Hepatocyte (in vitro differentiated cells): ENCODE data around the gene KCND2. TPM values are rescaled to one million over a fixed set of nuclear protein-coding genes. Genes with fewer than 3 reads are reported as not detected.

Experiments
- DNase-seq: peaks from one replicate; pipeline ENCODE4 v3.0.0-alpha.2; 2016; ENCODE audit warnings: low spot score
- H2AFZ ChIP-seq: fragments of 200-600 bp; sonication (generic); 2 replicates; pipeline ENCODE4 v1.6.0; 2016; ENCODE audit warnings: antibody characterized with exemption, mild to moderate bottlenecking
- H3K27ac ChIP-seq: fragments of 200-600 bp; sonication (generic); 2 replicates; pipeline ENCODE4 v1.5.1; 2016; ENCODE audit warnings: mild to moderate bottlenecking
- H3K27me3 ChIP-seq: fragments of 200-600 bp; sonication (generic); 2 replicates; pipeline ENCODE4 v1.6.1; 2016
- H3K36me3 ChIP-seq: fragments of 200-600 bp; sonication (generic); replicated peaks from 2 replicates; pipeline ENCODE4 v1.5.1; 2016; ENCODE audit warnings: low read depth; ENCODE audit not compliant: insufficient read depth
- H3K4me1 ChIP-seq: fragments of 200-600 bp; sonication (generic); 2 replicates; pipeline ENCODE4 v1.5.1; 2016; ENCODE audit warnings: mild to moderate bottlenecking, moderate library complexity; ENCODE audit not compliant: insufficient read depth
- H3K4me2 ChIP-seq: fragments of 200-600 bp; sonication (generic); 2 replicates; pipeline ENCODE4 v1.6.0; 2016
- H3K4me3 ChIP-seq: fragments of 200-600 bp; sonication (generic); 2 replicates; pipeline ENCODE4 v1.5.1; 2016; ENCODE audit warnings: mild to moderate bottlenecking
- H3K79me2 ChIP-seq: fragments of 200-600 bp; sonication (generic); 2 replicates; pipeline ENCODE4 v1.6.0; 2017; ENCODE audit warnings: mild to moderate bottlenecking
- H3K9me2 ChIP-seq: fragments of 200-600 bp; sonication (generic); replicated peaks from 2 replicates; pipeline ENCODE4 v1.6.0; 2017; ENCODE audit warnings: mild to moderate bottlenecking; ENCODE audit not compliant: insufficient read depth
- H3K9me3 ChIP-seq: fragments of 200-600 bp; sonication (generic); 2 replicates; pipeline ENCODE4 v1.5.1; 2016; ENCODE audit warnings: low read depth, mild to moderate bottlenecking
- H4K20me1 ChIP-seq: fragments of 200-600 bp; sonication (generic); 2 replicates; pipeline ENCODE4 v1.6.0; 2016; ENCODE audit warnings: mild to moderate bottlenecking; ENCODE audit not compliant: insufficient read depth, poor library complexity, severe bottlenecking
- CTCF ChIP-seq: fragments of 200-600 bp; sonication (generic); IDR thresholded peaks from 2 replicates; pipeline ENCODE4 v1.5.1; 2016; ENCODE audit warnings: antibody characterized with exemption, mild to moderate bottlenecking; ENCODE audit not compliant: poor library complexity
- EZH2 ChIP-seq: fragments of 200-600 bp; sonication (generic); IDR thresholded peaks from 2 replicates; pipeline ENCODE4 v1.6.1; 2016; ENCODE audit warnings: antibody characterized with exemption, mild to moderate bottlenecking, borderline replicate concordance
- EZH2phosphoT487 ChIP-seq: fragments of 200-600 bp; sonication (generic); IDR thresholded peaks from one replicate; pipeline ENCODE4 v1.6.1; 2018; ENCODE audit warnings: antibody characterized with exemption, mild to moderate bottlenecking, low read depth, moderate library complexity; ENCODE audit not compliant: unreplicated experiment, severe bottlenecking
- WGBS: methylation state at CpG from one replicate; pipeline ENCODE4 v1.1.6; 2016; ENCODE audit warnings: low lambda C conversion rate; ENCODE audit errors: missing lambda C conversion rate; 5-methylcytosine and 5-hydroxymethylcytosine counted together
- polyA plus RNA-seq: library from polyadenylated mRNA; unstranded; fragments of >200 nt; fragmentation: Nextera tagmentation; extraction: Ambion mirVana; gene quantifications from 2 replicates; pipeline ENCODE4 v1.2.1, GENCODE V29; 2016
- total RNA-seq: library from RNA; depleted of rRNA; stranded (reverse); fragments of >200 nt; gene quantifications from 2 replicates; pipeline ENCODE4 v1.2.3, GENCODE V29; 2014

The KCND2 gene
- total RNA-seq = 2.6 and 3.6 TPM in 2 replicates
- 0.58 and 0.88 TPM in 2 replicates for polyA plus RNA-seq

DNA sequence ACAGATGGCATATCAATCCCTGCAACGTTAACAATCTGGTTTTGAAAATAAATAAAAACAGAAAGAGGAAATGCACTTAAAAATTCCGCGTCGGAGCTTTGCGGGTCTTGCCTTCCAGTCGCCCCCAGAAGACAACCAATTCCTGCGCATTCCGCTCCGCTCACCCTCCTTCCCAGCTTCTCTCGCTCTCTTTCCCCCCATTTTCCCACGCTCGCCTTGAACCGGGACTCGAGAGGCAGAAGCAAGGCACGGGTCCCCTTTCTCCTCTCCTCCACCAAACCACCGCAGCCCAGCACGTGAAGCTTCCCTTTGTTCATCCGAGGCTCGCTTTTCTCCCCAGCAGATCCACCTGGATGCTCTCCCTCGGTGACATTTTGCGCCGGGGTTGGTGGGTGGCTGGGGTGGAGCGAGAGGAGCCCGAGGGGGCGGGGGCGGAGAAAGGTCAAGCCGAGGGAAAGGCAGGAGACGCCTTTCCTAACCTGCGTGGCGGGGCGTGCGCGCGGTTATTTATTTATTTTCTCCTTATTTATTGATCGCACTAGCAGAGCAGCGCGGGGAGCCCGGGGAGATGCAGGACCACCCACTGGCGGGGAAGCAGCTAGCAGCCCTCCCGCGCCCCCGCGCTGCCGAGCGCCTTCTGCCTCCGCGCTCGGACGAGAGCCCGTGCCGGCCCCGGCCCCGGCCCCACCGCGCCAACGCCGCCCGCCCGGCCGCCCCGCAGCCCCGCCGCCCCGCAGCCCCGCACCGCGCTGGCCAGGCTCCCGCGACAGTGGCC lies at the start of gene KCND2:
Gene KCND2, plus strand, starts transcription at position 475 of the 775 bp plus-strand sequence.
- Histone ChIP-seq H3K27me3 (peaks cover 11% of the 10 kb centered on the region), H3K27ac (no peak within 1 kb of the TSS), H3K36me3 (no peaks in the 10 kb centered on the region), H3K9me2 (no peaks in the 10 kb centered on the region), H3K4me1 (no peaks in the 10 kb centered on the region), H3K79me2 (no peaks in the 10 kb centered on the region), H3K4me3 (peak within 1 kb of the TSS; percentile 87), H3K9me3 (no peaks in the 10 kb centered on the region), H4K20me1 (no peaks in the 10 kb centered on the region), H3K4me2 (peak within 1 kb of the TSS; percentile 91), H2AFZ (peak within 1 kb of the TSS; percentile 83)
- WGBS = under 1% methylated on average over 44 of the region's 69 CpGs
- TF ChIP-seq EZH2phosphoT487 (no peak), EZH2 (peak; percentile 21), CTCF (no peak)
- peak; percentile 28 for DNase-seq

GRCh38 chr7:120226188-120226587 lies 46.8 kb upstream of the KCND2 start:
- no peaks in the 10 kb centered on the region for H3K9me2 ChIP-seq
- no peaks in the 10 kb centered on the region for H3K36me3 ChIP-seq
- H3K4me3 ChIP-seq = no peak overlapping the region
- no peak overlapping the region for H3K4me2 ChIP-seq
- no peak for DNase-seq
- H2AFZ ChIP-seq = no peak overlapping the region
- no peaks in the 10 kb centered on the region for H3K27me3 ChIP-seq
- H3K9me3 ChIP-seq = no peaks in the 10 kb centered on the region
- H3K79me2 ChIP-seq = no peaks in the 10 kb centered on the region
- H3K4me1 ChIP-seq = no peaks in the 10 kb centered on the region
- no peak for TF ChIP-seq CTCF
- no peak for TF ChIP-seq EZH2
- no peak for TF ChIP-seq EZH2phosphoT487
- 68% methylated on average over 1 of the region's 1 CpG for WGBS
- no peaks in the 10 kb centered on the region for H4K20me1 ChIP-seq
- no peak overlapping the region for H3K27ac ChIP-seq

DNA sequence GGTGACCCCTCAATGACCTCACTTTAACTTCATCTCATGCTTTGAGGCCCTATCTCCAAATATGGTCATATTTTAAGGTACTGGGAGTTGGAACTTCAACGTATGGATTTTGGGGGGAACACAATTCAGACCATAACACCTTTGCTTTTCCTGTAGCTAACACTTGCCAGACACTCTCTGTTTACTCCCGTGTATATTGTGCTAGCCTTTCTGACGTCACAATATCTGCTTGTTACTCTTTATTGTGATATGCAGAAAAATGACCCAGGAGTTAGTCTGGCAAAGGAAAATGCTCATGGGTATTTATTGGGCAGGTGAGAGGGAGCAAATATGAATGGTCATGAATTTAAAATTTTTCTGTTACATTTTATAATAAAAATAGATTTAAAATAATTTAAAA lies 45.7 kb upstream of the KCND2 start:
- Histone ChIP-seq H3K27me3 (no peaks in the 10 kb centered on the region), H2AFZ (no peak overlapping the region), H3K4me2 (no peak overlapping the region), H3K9me2 (no peaks in the 10 kb centered on the region), H3K27ac (no peak overlapping the region), H3K79me2 (no peaks in the 10 kb centered on the region), H4K20me1 (no peaks in the 10 kb centered on the region), H3K4me3 (no peak overlapping the region), H3K9me3 (no peaks in the 10 kb centered on the region), H3K4me1 (no peaks in the 10 kb centered on the region), H3K36me3 (no peaks in the 10 kb centered on the region)
- WGBS = 80% methylated on average over 3 of the region's 3 CpGs
- DNase-seq = no peak
- TF ChIP-seq CTCF (no peak), EZH2 (no peak), EZH2phosphoT487 (no peak)
